Fibroblast of villous mesenchyme (primary cell): ENCODE results near the gene MUC20. TPM values are rescaled to one million over a fixed set of nuclear protein-coding genes. Genes with fewer than 3 reads are reported as not detected.
"Not testable (repeated sequence)": the region's sequence is repeated elsewhere in the genome, so short reads cannot be mapped to it uniquely, and the experiment has no call there.

Source experiments
- DNase-seq: peaks from one replicate; pipeline ENCODE4 v3.0.0-alpha.2; 2010; ENCODE audit warnings: low read depth
- H3K4me3 ChIP-seq: 2 replicates; pipeline ENCODE4 v1.5.1; 2011; ENCODE audit warnings: low read depth, mild to moderate bottlenecking, low read length
- CTCF ChIP-seq: IDR thresholded peaks from 2 replicates; pipeline ENCODE4 v1.5.1; 2012; ENCODE audit warnings: low read depth, mild to moderate bottlenecking, low read length; ENCODE audit not compliant: insufficient read depth
- total RNA-seq: library from RNA; depleted of rRNA; stranded (reverse); fragments of >200 nt; gene quantifications from 2 replicates; pipeline ENCODE4 v1.2.3, GENCODE V29; 2012

The MUC20 gene
- total RNA-seq, 1 donor, result 0.43 TPM

GRCh38 chr3:195715583-195716266 is 5.1 kb upstream of the MUC20 start:
- no peak for DNase-seq
- TF ChIP-seq CTCF, result no peak
- no peak overlapping the region for H3K4me3 ChIP-seq

GRCh38 chr3:195717416-195717815 is 3.4 kb upstream of the MUC20 start:
- TF ChIP-seq CTCF, result no peak
- H3K4me3 ChIP-seq, result no peak overlapping the region
- no peak for DNase-seq

GRCh38 chr3:195717852-195718476 is 2.8 kb upstream of the MUC20 start:
- no peak for TF ChIP-seq CTCF
- DNase-seq, result no peak
- H3K4me3 ChIP-seq, result no peak overlapping the region

- DNase-seq, result no peak
- TF ChIP-seq CTCF, result no peak
- H3K4me3 ChIP-seq, result no peak overlapping the region
Observed at GRCh38 chr3:195718477-195718984, 2.2 kb upstream of the MUC20 start.

GRCh38 chr3:195719514-195720254 is 1.1 kb upstream of the MUC20 start:
- not testable (repeated sequence) for DNase-seq

GRCh38 chr3:195722139-195722995 is 1.6 kb downstream of the MUC20 start:
- not testable (repeated sequence) for H3K4me3 ChIP-seq, DNase-seq

More at GRCh38 chr3:195719514-195720254, 1.1 kb upstream of the MUC20 start:
- not testable (repeated sequence) for H3K4me3 ChIP-seq

- not testable (repeated sequence) for H3K4me3 ChIP-seq, DNase-seq
Observed at GRCh38 chr3:195722996-195723345, 2.2 kb downstream of the MUC20 start.

GRCh38 chr3:195724363-195724762 is 3.6 kb downstream of the MUC20 start:
- DNase-seq, H3K4me3 ChIP-seq: not testable (repeated sequence)

GRCh38 chr3:195725916-195726740 is 5.3 kb downstream of the MUC20 start:
- not testable (repeated sequence) for DNase-seq, H3K4me3 ChIP-seq
